NCI-H1694 (cell line): ENCODE results near the gene AHR.

Experiments
- DNase-seq: peaks from one replicate; lab custom pipeline; 2025; lab: John Stamatoyannopoulos, UW

The AHR gene

DNA sequence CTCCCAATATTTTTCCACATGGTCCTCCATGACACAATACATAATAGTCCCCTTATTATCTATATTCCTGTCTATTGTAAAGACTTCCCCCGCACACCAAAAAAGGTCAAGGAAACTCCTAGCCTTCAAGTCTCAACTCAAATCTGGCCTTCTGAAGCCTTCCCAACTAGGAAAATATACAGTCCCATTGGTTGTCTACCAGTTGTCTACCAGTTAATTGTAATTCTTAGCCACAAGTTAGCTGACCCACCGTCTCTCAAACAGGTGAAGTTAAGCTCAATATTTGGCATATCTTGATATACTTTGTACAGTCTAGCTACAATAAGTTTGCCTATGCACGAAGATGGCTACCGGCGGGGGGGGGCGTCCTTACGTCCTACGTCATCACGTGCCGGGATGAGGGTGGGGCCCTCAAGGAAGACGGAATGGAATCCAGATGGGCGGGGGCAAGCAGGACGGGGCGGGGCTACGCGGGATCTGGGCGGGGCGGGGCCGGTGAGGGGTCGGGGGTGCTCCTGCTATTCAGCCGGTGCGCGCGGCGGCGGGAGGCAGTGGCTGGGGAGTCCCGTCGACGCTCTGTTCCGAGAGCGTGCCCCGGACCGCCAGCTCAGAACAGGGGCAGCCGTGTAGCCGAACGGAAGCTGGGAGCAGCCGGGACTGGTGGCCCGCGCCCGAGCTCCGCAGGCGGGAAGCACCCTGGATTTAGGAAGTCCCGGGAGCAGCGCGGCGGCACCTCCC, at the start of gene AHR:
TSS of gene AHR (plus strand) at position 551 of the 738 bp plus-strand sequence. CDS start 613 bp downstream, outside the sequence.
- peak; percentile 6 for DNase-seq

DNA sequence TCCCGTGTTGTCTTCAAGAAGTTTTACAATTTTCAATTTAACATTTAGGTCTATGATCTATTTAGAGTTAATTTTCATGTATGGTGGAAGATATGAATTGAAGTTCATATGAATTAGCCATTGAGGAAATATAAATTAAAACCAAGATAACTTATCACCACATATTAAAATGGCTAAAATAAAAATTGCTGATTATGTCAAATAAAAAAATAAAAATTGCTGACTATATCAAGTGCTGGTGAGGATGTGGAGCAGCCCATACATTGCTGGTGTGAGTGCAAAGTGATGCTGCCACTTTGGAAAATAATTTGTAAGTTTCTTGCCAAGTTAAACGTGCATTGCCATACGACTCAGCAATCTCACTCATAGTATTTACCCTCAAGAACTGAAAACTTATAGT, 44.6 kb upstream of the AHR start:
- no peak for DNase-seq

DNA sequence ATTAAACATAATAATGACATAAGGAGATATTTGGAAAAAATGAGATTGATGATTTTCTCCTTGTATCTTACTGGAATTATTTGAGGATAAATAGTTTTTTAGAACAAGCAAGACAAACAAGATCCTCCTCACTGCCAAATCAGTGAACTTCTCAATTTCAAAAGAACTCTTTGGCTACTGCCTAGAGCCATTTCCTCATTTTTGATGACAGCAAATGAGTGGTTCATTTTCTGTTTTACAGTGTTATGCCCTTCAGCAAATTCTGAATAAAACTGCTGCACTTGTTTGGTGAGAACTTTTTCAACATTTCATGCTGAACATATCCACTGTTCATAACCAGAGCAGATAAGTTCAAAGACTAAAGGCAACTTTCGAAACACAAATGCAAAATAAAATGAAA, 42.5 kb upstream of the AHR start:
- no peak for DNase-seq

DNA sequence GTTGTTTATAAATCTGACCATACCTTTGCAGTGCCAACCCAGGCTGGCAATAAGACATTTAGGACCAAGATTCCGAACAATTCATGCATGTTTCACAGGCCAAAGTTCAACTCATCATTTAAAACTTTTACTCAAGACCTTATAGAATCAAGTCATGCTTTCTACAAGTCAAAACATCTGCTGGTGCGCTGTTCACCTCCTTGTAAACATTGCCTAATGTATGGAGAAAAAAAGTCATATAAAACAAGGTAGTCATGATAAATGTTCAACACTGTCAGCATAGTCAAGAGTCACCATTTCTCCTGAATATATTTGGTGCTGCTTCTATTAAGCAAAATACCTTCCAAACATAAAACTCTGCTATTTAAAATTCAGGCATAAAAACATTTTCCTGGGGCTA, 42.1 kb upstream of the AHR start:
- DNase-seq = no peak

DNA sequence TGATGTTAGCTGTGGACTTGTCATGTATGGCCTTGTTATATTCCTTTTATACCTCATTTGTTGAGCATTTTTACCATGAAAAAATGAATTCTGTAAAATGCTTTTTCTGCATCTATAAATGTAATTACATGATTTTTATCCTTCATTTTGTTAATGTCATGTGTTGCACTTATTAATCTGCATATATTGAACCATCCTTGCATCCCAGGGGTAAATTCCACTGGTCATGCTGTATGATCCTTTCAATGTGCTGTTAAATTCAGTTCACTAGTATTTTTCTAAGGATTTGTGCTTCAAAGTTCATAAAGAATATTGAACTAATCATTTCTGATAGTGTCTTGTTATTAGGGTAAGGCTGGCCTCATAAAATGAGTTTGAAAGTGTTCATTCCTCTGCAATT, 31.9 kb upstream of the AHR start:
- no peak for DNase-seq

DNA sequence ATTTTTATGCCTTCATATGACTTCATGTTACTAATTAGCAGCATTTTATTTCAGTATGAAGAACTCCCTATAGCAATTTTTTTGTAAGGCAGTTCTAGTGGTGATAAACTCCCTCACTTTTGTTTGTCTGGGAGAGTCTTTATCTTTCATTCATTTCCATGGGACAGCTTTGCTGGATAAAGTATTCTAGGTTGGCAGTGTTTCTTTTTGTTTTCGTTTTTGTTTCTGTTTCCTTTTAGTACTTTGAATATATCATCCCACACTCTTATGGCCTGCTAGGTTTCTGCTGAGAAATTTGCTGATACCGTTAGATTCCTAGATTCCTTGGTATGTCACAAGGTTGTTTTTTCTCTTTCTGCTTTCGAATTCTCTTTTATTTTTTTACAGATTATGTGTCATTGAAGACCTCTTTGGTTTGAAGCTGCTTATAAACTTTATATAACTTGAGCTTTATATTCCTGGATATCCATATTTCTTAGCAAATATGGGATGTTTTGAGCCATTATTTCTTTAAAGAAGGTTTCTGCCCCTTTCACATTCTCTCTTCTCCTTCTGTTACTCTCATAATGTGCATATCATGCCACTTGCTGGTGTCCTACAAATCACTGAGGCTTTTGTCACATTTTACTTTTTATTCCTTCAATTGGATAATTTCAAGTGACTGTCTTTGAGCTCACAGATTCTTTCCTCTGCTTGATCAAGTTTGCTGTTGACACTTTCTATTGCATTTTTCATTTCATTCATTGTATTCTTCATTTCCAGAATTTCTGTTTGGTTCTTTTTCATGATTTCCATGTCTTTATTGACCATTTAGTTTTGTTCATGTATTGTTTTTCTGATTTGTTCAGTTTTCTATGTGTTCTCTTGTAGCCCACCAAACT, 28.9 kb upstream of the AHR start:
- no peak for DNase-seq

DNA sequence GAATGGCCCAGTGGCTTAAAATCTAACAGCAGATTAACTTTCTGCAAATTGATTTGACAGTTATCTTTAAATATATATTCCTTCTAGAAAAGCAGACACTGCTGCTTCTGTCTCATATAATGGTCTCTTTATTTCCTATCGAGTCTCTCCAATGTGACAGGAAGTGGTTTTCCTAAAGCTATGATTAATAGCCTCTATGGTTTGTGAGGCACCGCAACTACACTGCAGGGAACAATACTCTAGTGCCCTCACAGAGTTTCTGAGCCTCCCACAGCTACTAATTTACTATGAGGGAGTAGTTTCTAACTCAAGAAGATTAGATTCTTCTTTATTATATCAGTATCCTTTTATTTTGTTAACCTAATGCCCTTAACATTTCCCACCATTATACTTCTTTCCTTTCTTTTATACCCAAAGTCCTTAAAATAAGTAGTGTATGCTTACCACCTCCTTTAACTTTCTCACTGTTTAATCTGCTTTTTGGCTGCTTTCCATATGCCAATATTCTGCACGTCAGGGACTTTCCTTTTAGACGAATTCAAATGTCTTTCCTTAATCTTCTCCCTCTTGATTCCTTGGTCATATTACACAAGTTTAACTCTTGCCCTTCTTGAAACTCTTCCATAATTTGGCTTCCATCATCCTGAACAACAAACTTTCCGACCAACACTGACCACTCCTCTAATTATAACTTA, 23.8 kb upstream of the AHR start:
- DNase-seq = no peak

DNA sequence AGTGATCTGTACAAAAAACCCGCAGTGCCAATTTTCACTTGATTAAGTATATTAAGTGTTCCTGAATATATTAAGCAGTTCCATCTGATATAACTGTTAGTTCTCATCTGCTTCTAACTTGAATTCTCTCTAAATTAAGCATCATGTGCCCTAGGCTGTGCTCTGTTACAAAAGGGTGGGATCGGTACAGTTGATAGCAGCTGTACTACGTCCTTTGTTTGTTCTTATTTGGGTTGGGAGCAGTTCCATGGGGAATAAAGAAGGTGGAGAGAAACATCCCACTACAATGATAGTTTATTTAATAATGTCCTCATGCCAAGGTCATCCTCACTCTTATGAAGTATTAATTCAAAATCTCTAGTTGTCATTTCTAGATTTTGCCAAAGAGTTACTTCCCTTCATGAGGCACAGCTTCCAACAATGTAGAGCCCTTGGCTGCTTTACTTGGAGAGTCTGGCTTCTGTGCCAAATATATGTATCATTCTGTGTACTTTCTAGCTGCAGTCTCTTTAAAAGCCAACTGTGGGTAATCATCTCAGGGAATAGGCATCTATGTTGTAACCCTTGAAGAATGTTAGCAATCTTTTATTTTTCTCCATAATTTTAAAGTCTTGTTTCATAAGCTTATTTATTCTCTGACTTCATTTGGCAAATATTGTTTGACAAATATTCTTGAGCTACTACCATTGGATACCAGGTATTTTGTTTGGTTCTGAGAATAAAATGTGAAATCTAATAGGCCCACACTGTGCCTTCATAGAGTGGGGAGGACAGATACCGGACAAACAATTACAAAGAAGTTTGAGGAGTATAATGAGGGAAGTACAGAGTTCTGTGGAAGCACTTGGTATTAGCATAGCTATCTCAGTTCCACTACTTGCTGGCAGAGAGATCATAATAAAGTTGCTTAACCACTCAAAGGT, 22.4 kb upstream of the AHR start:
- DNase-seq = no peak

DNA sequence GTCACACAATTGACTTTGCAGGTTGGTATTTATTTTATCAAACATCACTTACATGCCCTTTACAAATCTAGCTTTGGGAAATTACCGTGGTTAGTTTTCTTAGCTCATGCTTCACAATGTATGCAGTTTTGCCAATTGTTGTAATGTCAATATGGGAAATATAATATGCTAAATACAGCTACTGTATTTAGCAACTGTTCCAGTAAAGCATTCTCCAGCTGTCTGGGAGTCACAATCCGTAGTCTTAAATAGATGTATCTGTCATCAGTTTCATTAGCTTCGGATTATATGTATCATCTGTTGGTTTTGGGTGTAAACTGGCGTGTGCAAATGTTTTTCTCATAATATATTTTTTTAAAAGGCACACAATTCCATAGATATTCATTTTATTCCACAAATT, 19.4 kb upstream of the AHR start:
- DNase-seq = no peak

DNA sequence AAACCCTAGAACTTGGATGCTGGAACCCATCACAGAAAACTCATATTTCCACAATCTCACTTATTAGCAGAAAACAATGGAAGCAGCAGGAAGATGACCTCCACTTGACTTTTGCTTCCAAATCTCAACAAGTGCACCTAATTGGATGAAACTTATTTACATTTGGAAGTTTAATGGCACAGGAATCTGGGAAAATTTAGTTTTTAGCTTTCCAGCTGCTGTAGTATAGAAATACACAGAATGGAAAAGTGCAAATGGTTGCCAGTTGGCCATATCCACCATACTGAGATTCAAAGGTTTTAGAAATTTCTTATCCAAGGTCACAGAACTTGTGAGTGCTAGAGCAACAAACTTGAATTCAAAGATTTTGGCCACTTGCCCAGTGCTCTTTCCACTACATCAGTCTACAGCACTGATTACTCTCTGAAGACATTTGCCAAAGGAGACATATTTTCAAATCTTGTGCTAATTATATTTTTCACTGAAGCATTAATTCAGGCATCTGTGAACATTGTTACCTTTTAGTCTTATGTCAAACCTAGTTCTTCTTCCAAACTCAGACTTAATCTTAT, 9.3 kb upstream of the AHR start:
- no peak for DNase-seq

DNA sequence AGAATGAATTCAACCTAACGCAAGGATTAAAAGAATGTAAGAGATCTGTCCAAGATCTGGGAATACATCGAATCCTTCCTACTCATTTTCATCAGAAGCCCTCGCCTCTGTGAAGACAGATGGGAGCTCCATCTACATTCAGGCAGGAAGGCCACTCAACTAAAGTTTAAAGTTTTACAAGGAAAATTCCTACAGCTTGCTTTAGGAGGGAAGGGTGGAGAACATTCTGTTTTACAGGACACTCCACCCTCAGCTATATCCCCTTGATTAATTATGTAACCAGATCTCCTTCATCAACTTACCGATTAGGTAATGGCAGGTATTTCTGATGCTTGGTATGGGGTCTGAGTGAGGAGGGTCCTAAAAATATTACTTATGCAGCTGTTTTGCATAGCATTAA, 5.6 kb upstream of the AHR start:
- no peak for DNase-seq

DNA sequence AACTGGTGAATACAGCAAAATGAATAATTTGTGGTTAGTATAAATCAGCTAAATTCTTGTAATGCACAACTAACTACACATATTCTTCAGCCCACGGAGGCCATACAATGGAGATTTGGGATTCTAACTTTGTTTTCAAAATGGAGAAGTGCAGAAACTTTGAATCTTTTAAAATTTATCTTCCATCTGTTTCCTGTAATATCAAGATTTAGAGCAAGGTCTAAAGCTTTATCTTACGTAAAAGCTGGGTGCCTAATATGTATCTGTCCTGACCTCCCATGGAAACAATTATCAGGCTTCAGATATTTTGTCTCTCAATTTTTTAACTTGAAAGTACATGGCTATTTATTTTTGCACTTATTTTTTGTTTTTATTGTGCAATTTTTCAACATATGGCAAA, 5.0 kb upstream of the AHR start:
- no peak for DNase-seq

DNA sequence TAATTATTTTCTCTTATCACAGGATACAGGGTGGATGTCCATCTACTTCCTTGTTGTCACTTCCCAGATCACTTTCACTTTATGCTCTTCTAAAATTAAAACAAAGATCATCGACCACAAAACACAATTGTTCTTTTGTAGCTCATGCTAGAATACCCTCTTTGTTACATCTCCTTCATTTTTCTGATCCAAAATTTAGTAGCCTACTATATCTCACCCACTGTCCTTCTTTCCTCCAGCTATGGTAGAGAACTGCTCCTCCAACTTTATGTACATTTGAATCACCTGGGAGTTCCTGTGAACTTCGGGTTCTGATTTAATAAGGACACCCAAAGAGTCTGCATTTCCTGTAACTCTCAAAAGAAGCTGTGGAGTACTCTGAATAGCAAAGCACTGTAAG, 1.2 kb upstream of the AHR start:
- no peak for DNase-seq

DNA sequence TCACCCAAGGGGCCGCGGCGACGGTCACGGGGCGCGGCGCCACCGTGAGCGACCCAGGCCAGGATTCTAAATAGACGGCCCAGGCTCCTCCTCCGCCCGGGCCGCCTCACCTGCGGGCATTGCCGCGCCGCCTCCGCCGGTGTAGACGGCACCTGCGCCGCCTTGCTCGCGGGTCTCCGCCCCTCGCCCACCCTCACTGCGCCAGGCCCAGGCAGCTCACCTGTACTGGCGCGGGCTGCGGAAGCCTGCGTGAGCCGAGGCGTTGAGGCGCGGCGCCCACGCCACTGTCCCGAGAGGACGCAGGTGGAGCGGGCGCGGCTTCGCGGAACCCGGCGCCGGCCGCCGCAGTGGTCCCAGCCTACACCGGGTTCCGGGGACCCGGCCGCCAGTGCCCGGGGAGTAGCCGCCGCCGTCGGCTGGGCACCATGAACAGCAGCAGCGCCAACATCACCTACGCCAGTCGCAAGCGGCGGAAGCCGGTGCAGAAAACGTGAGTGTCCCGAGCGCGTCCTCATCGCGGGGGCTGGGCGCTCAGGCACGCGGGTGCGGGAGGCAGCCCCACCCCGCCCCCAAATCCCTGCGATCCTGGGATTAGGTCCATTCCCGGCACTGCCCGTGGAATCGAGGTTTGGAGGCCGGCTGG, 509 bp downstream of the AHR start:
- DNase-seq = no peak

DNA sequence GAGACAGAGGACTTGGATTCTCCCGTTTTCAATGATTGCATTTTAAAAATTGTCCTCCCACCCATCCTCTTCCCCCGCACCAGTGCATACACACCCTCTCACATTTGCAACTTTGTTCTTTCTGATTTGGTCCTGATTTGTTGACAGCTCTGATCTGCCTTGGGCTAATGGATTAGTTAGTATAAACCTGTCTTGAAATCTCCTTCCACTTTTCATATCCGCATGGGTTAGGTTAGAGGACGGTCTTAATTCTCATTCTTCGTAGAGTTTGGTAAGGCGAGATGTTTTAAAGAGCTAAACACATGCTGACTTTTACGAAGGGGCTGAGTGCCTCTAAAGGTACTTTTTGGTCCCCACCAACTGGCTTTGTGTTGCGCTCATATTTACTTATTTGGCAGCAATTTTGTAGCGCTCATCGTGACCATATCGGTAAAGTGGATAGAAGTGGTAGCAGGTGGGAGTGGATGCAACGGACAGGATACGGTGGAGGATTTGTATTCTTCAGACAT, 1.1 kb downstream of the AHR start:
- no peak for DNase-seq

DNA sequence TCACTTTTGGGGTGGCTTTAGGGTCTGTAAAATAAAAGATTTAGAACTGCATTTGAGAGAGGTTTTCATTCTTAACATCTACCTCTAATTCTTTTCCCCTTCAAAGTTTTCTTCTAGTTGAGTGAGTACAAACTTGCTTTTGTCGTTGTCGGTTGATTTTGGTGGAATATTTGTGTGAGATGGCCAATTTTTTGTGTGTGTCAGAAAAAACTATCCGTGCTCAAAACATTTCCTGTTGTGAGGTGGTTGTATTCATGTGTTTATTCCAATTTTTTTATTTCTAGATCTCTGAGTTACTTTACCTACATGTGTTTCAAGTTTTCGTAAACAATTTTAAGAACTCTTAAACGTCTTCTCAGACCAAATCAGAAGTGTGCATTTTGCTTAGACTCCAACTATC, 1.6 kb downstream of the AHR start:
- no peak for DNase-seq

DNA sequence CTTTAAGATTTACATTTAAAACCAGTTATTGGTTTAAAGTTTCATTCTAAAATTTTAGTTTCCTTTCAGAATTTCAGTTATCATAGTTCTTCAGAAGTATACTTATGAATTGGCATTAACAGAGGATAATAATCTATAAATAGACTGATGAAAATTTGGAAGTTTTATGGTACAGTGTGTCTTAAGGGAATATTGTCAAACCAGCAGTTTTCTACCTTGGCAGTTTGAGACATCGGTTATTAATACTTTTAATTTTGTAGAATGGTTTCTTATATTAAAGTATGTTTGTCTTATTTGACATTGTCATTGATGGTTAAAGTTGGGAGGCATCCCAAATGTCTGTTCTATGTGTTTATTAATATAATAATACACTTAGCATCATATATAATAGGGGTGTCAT, 2.0 kb downstream of the AHR start:
- no peak for DNase-seq

DNA sequence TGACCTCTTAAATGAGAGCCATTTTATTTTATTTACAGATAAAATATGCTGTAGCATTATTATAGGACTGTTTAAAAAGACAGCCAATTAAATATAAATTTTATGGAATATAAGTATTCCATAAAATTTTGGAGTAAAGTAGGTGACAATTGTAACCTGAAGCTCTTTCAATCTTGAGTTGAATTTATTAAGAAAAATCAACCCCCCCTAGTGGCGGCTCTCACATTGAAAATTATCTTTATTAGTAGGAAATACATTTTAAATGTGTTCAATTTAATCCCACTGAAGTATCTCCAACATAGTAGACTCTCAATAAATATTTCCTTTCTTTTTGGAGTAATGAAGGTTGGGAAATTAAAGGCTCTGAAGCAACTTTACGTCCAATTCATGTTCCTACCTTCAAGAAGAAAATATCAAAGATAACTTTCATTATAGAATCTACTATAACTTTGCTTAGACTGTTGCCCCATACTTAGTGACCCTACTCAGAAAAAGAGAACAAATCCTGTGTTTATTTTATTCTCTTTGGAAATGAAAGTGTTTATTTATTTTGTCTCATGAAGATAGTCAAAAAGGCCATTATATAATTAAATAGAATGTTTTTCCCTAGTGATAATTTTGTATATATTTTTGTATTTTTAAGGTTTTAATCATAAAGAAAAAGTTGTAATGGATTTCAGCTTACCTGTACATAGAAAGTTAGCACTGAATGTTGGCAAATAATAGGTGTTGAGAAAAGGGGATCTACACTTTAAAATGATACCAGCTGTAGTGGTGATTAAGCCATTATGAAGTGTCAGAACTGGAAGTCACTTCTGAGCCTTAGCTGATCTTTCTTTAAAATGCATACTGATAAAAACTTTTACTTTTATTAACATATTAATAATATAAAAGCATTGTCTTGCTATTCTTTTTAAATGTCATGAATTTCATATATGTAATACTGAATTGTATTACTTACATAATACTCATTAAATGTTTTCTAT, 3.3 kb downstream of the AHR start:
- peak; percentile 27 for DNase-seq

DNA sequence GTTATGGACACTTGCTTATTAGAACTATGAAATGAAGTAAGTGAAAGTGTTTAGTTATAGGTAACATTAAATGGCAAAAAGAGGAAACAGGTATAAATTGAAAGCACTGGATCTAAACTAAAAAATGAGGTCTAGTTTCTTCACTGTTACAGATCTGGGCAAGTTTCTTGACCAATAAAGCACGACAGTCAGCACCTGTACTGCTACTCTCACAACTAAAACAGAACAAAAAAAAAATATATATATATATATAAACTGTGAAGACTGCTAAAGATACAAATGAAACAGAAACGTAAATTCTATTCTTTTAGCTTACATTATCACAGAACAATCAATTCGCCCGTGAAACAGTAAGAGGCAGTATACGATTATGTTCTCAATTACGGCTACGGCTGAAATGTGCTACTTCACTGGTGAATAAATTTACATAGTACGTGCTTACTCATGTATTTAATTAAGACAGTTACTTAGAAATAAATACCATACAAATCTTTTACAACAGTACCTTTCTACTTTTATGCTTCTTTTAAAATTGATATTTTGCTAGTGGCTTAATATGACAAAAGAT, 4.2 kb downstream of the AHR start:
- DNase-seq = no peak
